Stimulated activated CD4-positive, alpha-beta T cell treated with anti-CD3 and anti-CD28 coated beads, Interleukin-4, amount 100 ng/mL, for 48 hours (primary cell): ENCODE data around the gene CYB561A3.

Source experiments
- DNase-seq, 2 donors: peaks; one replicate each; pipeline ENCODE4 v3.0.0-alpha.2; 2020; ENCODE audit warnings: low read depth in 2 of 2

The CYB561A3 gene

DNA sequence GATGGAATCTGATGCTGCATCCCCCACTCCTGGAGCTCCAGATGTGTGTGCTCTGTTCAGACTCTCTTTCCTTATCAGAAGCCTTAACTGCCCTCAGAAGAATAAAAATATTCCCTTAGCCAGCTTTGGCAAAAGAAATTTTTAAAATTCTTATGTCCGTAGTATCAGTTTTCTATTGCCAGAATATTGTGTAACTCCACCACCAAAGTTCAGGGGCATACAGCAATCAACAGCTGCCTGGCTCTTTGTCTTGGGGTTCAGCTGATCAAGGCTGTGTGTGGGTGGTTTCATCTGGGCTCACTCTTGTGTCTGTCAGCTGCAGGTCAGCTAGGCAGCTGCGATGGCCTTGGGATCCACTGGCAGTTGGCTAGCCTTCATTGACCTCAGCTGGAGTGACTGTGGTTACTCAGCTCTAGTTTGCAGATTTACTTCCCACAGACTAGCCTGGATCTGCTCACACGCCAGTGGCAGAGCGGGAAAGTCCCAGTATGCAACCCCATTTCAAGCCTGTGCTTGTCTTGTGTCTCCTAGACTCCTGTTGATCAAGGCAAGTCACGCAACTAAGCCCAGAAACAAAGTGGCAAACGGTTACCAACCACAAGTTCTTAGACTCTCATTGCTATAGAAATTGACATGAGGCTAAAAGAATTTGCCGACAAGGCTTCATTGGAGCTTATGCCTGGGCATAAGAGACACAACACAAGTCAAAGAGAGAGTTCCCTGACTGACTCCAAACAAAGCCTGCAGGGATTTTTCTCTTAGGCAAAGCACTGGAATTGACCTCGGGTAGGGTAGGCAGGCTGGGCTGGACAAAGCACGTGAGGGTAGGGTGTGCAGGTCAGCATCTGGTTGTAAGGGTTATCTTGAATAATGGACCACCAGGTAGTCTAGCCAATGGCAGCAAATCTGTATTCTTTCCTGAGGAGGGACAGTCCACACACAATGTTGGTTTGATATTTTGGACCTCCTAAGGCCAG is 8.0 kb upstream of the CYB561A3 start:
- DNase-seq: no peak

DNA sequence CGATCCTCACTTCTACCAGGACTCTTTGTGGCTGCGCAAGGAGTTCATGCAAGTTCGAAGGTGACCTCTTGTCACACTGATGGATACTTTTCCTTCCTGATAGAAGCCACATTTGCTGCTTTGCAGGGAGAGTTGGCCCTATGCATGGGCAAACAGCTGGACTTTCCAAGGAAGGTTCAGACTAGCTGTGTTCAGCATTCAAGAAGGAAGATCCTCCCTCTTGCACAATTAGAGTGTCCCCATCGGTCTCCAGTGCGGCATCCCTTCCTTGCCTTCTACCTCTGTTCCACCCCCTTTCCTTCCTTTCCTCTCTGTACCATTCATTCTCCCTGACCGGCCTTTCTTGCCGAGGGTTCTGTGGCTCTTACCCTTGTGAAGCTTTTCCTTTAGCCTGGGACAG is 7.0 kb upstream of the CYB561A3 start:
- DNase-seq: no peak

DNA sequence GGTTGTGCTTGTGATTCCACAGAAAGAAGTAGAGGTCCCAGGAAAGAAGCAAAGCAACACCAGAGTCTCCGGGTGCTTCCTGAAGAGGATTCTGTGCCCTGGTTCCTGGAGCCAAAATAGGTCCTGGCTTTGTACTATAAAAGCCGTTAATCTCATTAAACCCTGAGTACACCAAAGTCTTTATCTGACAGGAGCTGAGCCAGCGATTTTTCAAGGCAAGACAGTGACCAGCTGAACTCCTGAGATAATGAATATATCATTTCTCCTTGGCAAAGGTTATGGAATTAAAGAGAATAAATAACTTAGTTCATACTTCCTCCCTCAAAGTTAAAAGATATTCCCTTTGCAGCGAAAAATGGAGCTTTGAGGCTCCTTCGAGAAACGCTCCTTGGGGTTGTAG is 5.7 kb upstream of the CYB561A3 start:
- no peak for DNase-seq

DNA sequence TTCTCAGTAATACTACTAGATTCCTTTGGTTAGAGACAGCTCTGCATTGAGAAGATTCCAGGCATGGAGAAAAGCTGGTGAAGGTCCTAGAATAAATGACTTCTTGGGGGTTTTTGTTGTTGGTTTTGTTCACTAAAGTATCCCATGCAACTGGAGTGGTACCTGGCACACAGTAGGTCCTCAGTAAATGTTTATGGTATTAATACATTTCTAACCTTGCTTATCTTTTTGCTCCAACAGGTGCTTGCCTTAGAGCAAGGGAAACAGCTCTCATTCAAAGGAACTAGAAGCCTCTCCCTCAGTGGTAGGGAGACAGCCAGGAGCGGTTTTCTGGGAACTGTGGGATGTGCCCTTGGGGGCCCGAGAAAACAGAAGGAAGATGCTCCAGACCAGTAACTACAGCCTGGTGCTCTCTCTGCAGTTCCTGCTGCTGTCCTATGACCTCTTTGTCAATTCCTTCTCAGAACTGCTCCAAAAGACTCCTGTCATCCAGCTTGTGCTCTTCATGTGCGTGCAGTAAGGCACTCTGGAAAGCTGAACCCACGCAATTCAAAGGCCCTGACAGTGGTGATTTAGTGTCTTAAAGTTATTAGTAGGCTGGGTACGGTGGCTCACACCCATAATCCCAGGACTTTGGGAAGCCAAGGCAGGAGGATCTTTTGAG is 2.5 kb upstream of the CYB561A3 start:
- no peak for DNase-seq

DNA sequence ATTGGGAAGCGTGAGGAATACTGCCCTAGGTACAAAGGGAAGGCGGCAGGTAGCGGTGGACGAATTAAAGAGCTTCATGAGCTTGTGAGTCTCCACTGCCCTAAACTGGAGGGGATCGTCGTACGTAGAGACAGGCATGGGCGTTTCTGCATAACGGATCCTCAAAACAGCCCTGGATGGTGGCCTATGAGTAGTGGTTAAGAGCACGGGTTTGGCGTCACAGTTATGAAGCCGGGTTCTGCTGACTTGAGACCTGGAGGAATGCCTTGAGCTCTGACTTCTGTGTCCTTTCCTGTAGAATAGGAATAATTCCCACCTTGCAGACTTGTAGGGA is 827 bp upstream of the CYB561A3 start:
- peak; percentile 9 to 15 for DNase-seq

DNA sequence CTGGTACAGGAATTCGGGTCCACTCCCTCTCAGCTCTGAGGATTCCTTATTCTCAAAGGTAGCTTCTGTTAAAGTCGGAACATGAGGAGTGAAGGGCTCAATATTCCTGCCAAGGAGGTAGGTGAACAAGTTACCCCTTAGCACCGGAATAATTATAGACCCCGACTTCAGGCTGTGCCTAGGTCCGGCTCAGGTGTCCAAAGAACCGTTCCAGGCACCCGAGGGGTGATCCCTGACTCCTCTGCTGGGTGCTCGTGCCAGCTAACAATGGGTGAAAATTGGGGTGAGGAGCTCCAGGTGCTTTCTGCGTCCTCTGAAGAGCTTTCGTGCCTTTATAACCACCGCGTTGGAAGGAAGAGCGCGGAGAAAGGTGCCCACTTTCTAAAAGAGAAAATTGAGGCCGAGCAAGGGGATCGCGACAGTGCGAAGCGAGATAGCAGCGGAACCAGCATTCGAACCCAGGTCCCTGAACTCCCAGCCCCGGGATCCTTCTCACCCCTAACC is 393 bp downstream of the CYB561A3 start:
- no peak for DNase-seq

DNA sequence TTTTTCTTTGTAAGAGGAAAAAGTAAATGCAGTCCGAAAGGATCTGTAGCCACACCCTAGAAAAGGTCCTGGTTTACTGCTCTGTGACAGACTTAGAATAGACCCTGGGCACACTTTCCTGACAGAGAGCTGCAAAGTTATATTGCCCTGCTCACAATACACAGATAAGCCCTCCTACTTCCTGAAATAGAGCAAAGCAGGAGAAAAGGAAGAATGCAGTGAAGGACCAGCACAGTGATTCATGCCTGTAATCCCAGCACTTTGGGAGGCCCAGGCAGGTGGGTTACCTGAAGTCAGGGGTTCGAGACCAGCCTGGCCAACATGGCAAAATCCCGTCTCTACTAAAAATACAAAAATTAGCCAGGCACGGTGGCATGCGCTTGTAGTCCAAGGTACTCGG is 2.2 kb downstream of the CYB561A3 start:
- DNase-seq: no peak

DNA sequence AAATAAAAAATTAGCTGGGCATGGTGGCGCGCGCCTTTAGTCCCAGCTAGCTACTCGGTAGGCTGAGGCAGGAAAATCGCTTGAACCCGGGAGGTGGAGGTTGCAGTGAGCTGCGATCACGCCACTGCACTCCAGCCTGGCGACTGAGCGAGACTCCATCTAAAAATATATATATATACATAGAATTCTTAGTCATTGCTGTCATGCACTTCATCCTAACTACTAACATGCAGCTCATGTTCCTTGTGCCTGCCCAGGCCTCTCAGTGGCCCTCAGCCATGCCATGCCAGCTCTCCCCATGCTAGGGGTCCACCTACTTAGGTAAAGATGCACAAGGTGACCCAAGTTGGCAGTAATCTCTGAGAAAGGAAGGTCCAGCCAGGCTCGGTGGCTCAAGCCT is 3.1 kb downstream of the CYB561A3 start:
- no peak for DNase-seq

DNA sequence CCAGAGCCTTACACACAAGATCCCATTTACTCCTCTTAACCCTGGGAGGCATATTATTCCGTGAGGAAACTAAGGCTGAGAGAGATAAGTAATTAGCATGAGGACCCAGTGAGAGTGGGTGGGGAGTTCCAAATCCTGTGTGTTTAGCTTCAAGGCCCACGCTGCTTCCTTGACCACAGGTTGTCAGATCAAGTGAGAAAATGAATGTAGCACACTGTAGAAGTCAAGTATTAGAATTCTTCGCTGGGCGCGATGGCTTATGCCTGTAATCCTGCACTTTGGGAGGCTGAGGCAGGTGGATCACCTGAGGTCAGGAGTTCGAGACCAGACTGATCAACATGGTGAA is 3.8 kb downstream of the CYB561A3 start:
- no peak for DNase-seq

DNA sequence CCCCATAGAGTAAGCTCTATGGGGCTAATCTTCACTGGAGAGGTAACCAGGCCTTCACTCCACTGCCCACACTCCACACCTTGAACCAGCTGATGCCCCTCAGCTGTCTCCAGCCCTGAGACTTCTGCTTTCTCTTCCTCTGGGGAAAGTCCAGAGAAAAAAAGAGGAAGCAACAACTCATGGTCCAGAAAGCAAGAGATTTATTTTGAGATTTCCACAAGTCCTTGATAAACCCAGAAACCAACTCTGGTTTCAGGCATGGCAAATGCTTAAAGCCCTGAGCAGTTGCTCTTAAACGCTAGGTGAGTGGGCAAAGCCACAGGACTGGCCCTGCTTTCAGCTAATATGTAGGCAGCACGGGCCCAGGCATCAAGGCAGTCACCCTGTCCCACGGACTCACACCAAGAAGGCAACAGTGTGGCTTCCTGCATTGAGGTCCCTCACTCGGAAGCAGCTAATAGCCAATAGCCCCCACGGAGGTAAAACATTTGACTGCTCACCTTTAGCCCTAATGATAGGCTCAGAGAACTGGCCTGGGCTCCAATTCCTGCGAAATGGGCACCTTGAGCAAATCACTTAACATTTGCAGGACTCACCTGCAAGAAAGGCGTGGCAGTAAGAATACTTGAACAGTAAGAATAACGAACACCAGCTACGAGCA is 4.3 kb downstream of the CYB561A3 start:
- no peak for DNase-seq

DNA sequence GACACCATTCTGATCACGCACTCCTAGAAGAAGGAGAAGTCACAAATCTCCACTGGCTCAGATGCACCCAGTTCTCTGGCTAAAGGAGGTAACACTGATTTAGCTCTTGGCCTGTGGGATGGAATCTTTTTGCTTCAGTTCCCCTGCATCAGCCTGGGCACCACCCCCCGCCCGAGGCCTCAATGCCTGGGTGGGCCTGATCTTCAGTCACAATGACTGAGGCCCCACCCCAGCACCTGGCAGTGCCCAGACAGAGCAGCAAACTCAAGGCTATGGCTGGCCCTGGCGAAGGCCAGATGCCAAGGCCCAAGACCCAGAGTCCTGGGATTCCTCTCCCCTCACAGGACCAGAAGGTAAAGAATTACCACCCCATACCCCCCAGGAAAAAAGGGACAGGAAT is 5.0 kb downstream of the CYB561A3 start:
- no peak for DNase-seq

DNA sequence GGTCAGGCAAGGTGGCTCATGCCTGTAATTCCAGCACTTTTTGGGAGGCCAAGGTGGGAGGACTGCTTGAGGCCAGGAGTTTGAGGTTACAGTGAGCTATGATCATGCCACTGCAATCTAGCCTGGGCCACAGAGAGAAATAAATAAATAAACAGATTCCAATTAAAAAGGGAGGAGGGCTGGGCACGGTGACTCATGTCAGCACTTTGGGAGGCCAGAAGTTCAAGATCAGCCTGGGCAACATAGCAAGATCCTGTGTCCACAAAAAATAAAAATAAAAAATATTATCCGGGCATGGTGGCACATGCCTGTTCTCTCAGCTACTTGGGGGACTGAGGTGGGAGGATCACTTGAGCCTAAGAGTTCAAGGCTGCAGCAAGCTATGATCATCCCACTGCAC is 7.5 kb downstream of the CYB561A3 start:
- no peak for DNase-seq

DNA sequence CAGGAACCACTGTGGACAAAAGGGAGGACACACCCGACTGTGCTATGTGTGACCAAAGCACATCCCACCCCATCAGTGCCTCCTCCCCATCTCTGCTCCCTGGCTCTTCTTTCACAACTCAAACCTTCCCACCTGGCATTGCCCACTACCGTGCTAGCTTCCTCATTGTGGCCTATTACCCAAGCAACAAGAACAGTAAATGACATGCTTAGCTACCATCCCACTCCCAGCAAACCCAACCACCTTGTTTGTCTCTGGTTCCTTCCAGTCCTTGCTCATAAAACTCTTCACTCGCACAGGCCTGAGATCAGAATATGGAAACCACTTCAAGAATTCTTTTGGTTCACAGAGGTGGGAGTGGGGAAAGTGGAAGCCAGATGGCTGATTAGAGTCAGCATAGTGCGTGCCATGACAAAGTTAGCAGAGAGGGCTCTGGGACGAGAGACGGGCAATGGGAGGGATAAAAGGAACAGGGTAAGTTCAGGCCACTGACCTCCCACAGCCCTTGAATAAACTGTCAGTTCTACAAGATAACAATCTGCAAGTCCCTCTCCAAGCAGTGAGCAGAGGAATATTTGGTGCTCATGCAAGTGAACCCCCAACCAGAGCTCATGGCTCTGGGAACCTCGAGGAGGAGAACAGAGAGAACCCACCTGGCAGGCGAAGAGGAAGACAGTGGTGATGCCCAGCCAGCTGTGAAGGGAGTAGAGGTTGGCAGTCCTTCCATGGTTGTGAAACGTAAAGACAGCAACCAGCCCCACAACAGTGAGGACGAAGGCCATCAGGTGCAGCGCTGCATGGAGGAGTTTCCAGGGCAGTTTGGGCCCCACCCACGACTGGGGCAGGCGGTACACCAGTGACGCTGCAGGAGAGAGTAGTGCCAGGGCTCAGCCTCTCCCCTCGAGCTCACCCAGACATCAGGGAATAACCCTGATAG is 8.3 kb downstream of the CYB561A3 start:
- no peak for DNase-seq

DNA sequence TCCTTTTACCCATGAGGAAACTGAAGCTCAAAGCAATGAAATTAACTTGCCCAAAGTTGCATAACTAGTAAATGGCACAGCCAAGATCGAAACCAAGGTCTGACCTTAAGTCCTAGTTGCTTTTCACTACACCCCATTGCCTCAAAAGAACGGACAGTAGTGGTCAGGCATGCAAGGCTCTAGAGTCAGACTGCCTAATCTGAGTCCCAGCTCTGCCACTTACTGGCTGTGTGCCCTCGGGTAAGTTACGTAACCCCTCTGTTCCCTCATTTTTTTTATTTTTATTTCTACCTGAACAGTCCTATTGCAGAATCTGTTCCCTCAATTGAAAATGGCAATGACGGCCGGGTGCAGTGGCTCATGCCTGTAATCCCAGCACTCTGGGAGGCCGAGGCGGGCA is 9.6 kb downstream of the CYB561A3 start:
- DNase-seq: no peak

DNA sequence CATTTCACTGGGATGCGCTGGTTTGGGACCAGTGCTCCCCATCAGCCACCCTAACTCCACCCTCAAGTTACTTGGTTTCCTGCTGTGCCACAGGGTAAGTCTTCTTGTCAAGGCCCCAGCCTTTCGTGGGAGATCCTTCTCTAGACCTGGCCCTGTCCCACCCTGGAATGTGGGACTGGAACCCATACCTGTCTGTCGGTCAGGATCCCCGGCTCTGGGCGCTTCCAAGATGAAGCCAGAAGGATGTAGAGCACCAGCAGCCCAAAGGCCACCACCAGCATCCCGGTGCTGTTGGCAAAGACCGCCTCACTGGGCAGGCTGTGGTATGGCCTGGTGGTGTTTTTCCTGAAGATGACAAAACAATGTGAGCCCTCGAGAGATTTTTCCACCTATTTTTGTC is 10.9 kb downstream of the CYB561A3 start:
- DNase-seq: no peak

DNA sequence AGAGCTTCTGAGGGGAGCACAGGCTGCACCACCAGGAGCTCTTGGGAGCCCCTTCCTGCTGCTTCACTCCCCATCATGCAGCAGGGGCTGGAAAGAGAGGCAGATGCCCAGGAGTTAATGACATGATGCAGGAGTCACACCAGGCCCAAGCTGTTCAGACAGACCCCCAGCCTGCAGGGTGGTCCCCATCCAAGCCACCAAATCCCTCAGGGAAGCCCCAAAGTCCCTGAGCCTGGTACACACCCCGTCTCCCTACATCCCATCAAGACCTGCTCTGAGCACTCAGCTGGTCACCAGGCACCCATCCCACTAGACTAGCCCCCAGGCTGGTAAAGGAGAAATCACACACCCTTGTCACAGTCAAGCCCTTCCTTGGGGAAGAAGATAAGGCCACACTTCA is 11.3 kb downstream of the CYB561A3 start:
- no peak for DNase-seq

DNA sequence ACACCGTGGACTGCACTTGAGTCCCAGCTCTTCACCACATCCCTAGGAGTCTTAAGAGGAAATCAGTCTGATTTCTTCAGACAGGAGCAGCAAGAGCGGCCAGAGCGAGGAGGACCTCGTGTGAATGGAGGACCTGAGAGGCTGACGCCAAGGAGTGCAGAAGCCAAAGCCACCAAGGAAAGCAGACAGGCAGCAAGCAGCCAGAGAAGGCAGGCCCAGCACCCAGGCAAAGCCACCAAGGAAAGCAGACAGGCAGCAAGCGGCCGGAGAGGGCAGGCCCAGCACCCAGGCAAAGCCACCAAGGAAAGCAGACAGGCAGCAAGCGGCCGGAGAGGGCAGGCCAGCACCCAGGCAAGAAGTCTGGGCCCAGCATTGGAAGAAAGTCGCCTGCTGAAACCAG is 11.8 kb downstream of the CYB561A3 start:
- no peak for DNase-seq

DNA sequence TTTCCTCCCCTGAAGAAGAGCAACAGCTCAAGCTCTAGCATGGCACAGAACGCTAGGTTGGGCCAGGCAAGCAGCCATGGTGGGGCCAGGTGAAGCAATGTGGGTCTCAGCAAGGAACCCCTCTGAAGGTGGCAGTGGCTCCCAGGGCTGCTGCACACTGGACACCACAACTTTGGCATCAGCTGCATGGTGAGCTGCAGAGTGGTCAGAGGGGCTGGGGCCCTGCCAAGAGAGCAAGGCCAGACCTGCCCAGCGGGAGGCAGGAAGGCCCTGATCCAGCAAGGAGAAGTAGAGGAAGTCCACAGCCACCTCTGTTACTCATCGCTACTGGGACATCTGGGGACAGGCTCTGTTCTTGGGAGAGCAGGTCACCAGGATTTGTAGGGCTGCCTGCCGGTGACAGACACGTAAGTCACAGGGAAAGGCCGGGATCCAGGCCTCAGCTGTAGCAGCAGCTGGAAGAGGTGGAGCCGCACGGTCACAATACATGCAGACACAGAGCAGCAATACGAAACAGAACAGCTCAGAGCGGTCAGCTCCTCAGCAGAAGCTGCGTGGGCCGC is 12.4 kb downstream of the CYB561A3 start:
- no peak for DNase-seq

DNA sequence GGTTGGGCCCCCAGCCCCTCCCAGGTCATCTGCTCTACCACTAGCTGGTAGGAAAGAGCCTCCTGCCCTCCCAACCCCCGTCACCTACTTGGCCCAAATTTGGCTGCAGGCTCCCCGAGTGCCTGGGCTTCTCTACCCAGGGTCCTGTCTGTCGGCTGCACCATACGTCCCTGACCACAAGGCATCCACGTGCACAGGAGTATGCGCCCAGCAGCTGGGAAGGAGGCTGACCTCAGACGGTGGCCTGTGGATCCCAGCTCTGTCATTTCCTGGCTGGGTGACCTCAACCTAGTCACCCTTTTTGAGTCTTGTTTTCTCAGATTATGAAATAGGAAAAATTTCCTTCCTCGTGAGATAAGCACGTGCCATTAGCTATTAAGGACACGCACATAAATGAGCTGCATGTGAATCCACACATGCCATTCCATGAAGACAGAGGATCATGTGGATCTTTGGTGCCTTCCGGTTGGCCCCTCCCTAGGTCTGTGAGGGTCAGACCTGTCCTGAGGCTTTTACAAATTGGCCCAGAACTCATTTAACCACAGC is 13.7 kb downstream of the CYB561A3 start:
- no peak for DNase-seq

DNA sequence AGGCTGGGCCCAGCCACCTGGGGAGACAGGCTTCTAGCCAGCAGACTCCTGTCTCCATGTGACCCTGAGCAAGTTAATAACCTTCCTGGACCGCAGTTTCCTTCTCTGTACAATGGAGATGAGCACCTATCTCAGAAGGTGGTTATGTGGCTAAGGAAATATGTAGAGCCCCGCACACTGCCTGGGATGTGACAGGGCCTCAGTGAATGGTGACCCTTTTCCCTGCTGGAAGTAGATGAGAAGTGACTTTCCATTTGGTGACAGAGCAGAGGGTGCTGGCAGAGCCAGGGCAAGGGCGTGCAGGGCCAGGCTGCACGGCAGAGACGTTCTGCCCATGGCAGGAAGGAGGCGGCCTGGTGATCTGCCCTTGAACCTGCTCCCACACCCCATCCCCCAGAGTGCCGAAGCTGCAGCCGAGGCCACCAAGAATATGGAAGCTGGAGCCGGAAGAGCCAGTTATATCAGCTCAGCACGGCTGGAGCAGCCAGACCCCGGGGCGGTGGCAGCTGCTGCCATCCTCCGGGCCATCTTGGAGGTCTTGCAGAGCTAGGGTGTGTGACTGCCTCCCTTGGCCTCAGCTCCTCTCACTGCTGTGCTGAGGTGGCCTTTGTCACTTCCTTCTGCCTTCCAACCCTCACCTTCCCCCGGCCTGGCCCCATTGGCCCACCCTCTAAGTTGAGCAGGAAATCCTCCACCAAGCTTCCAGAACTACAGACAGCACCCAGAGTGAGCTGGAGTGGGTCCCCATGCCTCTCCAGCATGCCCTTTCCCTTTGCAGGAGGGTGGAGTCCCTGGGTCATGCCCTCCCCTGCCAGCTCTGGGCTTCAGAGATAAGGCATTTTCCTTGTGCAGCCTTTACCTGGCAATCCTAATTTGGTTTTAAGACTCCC is 15.5 kb downstream of the CYB561A3 start:
- no peak for DNase-seq
